Measurements from ENCODE around the gene TAAR5.

DNA sequence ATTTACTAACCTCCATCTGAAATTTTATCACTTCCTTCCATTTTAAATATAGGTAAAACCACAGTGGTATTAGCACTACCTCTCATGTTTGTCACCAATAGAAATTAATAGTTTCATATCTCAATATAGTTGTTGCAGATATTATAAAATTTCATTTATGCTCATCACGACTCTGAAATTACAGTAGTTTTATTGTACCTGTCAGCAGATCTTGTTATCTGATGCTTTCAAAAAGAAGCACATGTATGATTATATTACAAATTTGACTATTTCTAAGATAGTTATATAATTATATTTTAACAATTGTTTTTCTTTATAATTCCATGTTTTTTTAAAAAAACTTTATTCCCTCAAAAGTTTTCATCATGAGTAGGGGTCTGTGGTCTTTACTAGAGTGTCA is 4.8 kb downstream of the TAAR5 start:
- TF ChIP-seq, protein P1, sequence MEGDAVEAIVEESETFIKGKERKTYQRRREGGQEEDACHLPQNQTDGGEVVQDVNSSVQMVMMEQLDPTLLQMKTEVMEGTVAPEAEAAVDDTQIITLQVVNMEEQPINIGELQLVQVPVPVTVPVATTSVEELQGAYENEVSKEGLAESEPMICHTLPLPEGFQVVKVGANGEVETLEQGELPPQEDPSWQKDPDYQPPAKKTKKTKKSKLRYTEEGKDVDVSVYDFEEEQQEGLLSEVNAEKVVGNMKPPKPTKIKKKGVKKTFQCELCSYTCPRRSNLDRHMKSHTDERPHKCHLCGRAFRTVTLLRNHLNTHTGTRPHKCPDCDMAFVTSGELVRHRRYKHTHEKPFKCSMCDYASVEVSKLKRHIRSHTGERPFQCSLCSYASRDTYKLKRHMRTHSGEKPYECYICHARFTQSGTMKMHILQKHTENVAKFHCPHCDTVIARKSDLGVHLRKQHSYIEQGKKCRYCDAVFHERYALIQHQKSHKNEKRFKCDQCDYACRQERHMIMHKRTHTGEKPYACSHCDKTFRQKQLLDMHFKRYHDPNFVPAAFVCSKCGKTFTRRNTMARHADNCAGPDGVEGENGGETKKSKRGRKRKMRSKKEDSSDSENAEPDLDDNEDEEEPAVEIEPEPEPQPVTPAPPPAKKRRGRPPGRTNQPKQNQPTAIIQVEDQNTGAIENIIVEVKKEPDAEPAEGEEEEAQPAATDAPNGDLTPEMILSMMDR (IDR thresholded peaks at IDR 0.05) = no peak
- TF ChIP-seq ZFX (IDR thresholded peaks at IDR 0.05; ENCODE audit: borderline replicate concordance) = no peak

Data from 22Rv1 (cell line).